Measurements from ENCODE around the gene GARIN5A. TPM values are rescaled to one million over a fixed set of nuclear protein-coding genes. Genes with fewer than 3 reads are reported as not detected.

Gene GARIN5A
- polyA plus RNA-seq, 1 donor (not counting 4 experiments of a cell fraction or from before 2014, with no cell fraction given), result 0.37 TPM

DNA sequence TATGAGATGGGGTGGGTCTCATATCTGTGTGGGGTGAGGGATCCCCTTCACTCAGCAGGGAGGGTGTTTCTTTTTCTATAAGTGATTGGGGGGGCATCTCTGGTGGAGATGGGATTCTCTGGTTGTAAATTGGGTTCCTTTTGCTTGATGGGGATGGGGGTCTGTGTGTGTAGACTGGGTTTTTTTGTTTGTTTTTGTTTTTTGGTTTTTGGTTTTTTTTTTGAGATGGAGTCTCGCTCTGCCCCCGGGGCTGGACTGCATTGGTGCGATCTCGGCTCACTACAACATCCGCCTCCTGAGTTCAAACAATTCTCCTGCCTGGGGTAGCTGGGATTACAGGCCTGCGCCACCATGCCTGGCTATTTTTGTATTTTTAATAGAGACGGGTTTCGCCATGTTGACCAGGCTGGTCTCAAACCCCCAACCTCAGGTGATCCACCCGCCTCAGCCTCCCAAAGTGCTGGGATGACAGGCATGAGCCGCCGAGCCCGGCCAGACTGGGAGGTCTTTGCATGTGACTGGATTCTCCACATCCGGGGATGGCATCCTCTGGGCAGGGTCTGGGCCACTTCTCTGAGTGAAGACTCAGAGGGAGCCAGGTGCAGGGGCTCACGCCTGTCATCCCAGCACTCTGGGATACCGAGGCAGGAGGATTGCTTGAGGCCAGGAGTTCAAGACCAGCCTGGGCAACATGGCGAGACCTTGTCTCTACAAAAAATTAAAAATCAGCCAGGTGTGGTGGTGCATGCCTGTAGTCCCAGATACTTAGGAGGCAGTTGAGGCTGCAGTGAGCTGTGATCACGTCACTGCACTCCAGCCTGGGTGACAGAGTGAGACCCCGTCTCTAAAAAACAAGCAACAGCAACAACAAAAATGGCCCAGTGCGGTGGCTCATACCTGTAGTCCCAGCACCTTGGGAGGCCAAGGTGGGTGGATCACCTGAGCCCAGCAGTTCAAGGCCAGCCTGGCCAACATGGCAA is 43.2 kb downstream of the GARIN5A start:
- TF ChIP-seq, protein P1, sequence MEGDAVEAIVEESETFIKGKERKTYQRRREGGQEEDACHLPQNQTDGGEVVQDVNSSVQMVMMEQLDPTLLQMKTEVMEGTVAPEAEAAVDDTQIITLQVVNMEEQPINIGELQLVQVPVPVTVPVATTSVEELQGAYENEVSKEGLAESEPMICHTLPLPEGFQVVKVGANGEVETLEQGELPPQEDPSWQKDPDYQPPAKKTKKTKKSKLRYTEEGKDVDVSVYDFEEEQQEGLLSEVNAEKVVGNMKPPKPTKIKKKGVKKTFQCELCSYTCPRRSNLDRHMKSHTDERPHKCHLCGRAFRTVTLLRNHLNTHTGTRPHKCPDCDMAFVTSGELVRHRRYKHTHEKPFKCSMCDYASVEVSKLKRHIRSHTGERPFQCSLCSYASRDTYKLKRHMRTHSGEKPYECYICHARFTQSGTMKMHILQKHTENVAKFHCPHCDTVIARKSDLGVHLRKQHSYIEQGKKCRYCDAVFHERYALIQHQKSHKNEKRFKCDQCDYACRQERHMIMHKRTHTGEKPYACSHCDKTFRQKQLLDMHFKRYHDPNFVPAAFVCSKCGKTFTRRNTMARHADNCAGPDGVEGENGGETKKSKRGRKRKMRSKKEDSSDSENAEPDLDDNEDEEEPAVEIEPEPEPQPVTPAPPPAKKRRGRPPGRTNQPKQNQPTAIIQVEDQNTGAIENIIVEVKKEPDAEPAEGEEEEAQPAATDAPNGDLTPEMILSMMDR (optimal IDR thresholded peaks at IDR 0.05 in 1 of 3, IDR thresholded peaks at IDR 0.05 in 1 of 3, conservative IDR thresholded peaks at IDR 0.05 in 1 of 3; ENCODE audit: extremely low read depth in 1 of 3, insufficient read depth in 2 of 3, low read length in 3 of 3), result no peak
- no peak for TF ChIP-seq EZH2 (IDR thresholded peaks at IDR 0.05; ENCODE audit: low read length)
- peaks cover 9% of the 10 kb centered on the region for H3K4me1 ChIP-seq (ENCODE audit: control insufficient read depth, extremely low read depth, insufficient read depth, low read length)
- FAIRE-seq, result no peak

GRCh38 chr19:50432221-50433028 is 44.2 kb downstream of the GARIN5A start, which contains the start of gene MYBPC2:
Gene MYBPC2 (plus strand): TSS chr19:50432892. CDS start chr19:50432954, 62 bp downstream.
- Histone ChIP-seq H3K4me2 (ENCODE audit: control insufficient read depth, extremely low read depth, insufficient read depth, low read depth, low read length) (peak within 1 kb of the TSS; percentile 97), H3K4me3 (ENCODE audit: control insufficient read depth in 2 of 3, extremely low read depth in 1 of 3, insufficient read depth in 2 of 3, low read depth in 1 of 3, low read length in 3 of 3) (peak within 1 kb of the TSS; percentile 52 to 77 (median 70)), H4K20me1 (ENCODE audit: control insufficient read depth, extremely low read depth, insufficient read depth, low read length) (no peaks in the 10 kb centered on the region), H3K27ac (ENCODE audit: control insufficient read depth, insufficient read depth, low read length) (no peak within 1 kb of the TSS), H3K27me3 (ENCODE audit: control insufficient read depth, extremely low read depth, insufficient read depth, low read length) (peaks cover 14% of the 10 kb centered on the region), H2AFZ (ENCODE audit: control insufficient read depth, low read length) (peak within 1 kb of the TSS; percentile 99), H3K79me2 (ENCODE audit: control insufficient read depth, insufficient read depth, low read length) (no peaks in the 10 kb centered on the region), H3K4me1 (ENCODE audit: control insufficient read depth, extremely low read depth, insufficient read depth, low read length) (peaks cover 9% of the 10 kb centered on the region), H3K9me3 (ENCODE audit: control insufficient read depth, low read depth, low read length) (no peaks in the 10 kb centered on the region), H3K9me1 (ENCODE audit: control insufficient read depth, extremely low read depth, insufficient read depth, low read length) (no peaks in the 10 kb centered on the region), H3K9ac (ENCODE audit: control insufficient read depth, extremely low read depth, insufficient read depth, low read length) (peak within 1 kb of the TSS; percentile 52), H3K36me3 (ENCODE audit: control insufficient read depth in 2 of 2, extremely low read depth in 1 of 2, insufficient read depth in 2 of 2, low read length in 2 of 2) (no peaks in the 10 kb centered on the region)
- TF ChIP-seq, protein P1 (optimal IDR thresholded peaks at IDR 0.05 in 1 of 3, IDR thresholded peaks at IDR 0.05 in 1 of 3, conservative IDR thresholded peaks at IDR 0.05 in 1 of 3; ENCODE audit: extremely low read depth in 1 of 3, insufficient read depth in 2 of 3, low read length in 3 of 3), result no peak
- TF ChIP-seq EZH2 (IDR thresholded peaks at IDR 0.05; ENCODE audit: low read length), result no peak
- FAIRE-seq (no peak), DNase-seq (ENCODE audit: low read depth, low spot score) (no peak)
- dilution Hi-C loops (cut with MboI; ENCODE audit: extremely low pct_ligation_motif_present, low sequenced_read_pairs), result no loop called here

More for the DNA sequence above, 43.2 kb downstream of the GARIN5A start:
- H3K9me3 ChIP-seq (ENCODE audit: control insufficient read depth, low read depth, low read length), result no peaks in the 10 kb centered on the region
- H4K20me1 ChIP-seq (ENCODE audit: control insufficient read depth, extremely low read depth, insufficient read depth, low read length), result no peaks in the 10 kb centered on the region
- H3K27ac ChIP-seq (ENCODE audit: control insufficient read depth, insufficient read depth, low read length), result no peak overlapping the region
- H3K4me3 ChIP-seq (ENCODE audit: control insufficient read depth in 2 of 3, extremely low read depth in 1 of 3, insufficient read depth in 2 of 3, low read depth in 1 of 3, low read length in 3 of 3), result no peak overlapping the region
- H3K9me1 ChIP-seq (ENCODE audit: control insufficient read depth, extremely low read depth, insufficient read depth, low read length), result no peaks in the 10 kb centered on the region
- DNase-seq (ENCODE audit: low read depth, low spot score), result no peak
- no peaks in the 10 kb centered on the region for H3K36me3 ChIP-seq (ENCODE audit: control insufficient read depth in 2 of 2, extremely low read depth in 1 of 2, insufficient read depth in 2 of 2, low read length in 2 of 2)
- no peak overlapping the region for H3K9ac ChIP-seq (ENCODE audit: control insufficient read depth, extremely low read depth, insufficient read depth, low read length)
- H3K4me2 ChIP-seq (ENCODE audit: control insufficient read depth, extremely low read depth, insufficient read depth, low read depth, low read length), result no peak overlapping the region
- dilution Hi-C loops (cut with MboI; ENCODE audit: extremely low pct_ligation_motif_present, low sequenced_read_pairs), result no loop called here
- no peaks in the 10 kb centered on the region for H3K79me2 ChIP-seq (ENCODE audit: control insufficient read depth, insufficient read depth, low read length)
- no peak overlapping the region for H2AFZ ChIP-seq (ENCODE audit: control insufficient read depth, low read length)
- H3K27me3 ChIP-seq (ENCODE audit: control insufficient read depth, extremely low read depth, insufficient read depth, low read length), result peaks cover 14% of the 10 kb centered on the region
